Posterior cingulate gyrus (tissue), 11 donors: Measurements from ENCODE around the gene KAT7.
"Not testable (repeated sequence)": the region's sequence is repeated elsewhere in the genome, so short reads cannot be mapped to it uniquely, and the experiment has no call there.

ENCODE experiments used
- DNase-seq, 10 donors: peaks; one replicate each; pipeline versions ENCODE4 v3.0.0 to v3.0.0-alpha.2; 2020 to 2021; ENCODE audit warnings: mixed read lengths in 3 of 10
- intact Hi-C: fragments of 100-400 bp; cut with DNase I; formaldehyde crosslinking; loops from one replicate; pipeline ENCODE4 v1.15.1; 2023

Gene KAT7

GRCh38 chr17:49789243-49789578, 730 bp downstream of the KAT7 start:
- intact Hi-C loops = loop anchor here (2.0 to 10.0 kb wide), 2 partner anchors 80 to 224 kb away; no protein-coding TSS in a partner anchor

GRCh38 chr17:49793309-49793708, 4.8 kb downstream of the KAT7 start:
- intact Hi-C loops = no loop called here
- DNase-seq = no peak

More at GRCh38 chr17:49789243-49789578, 730 bp downstream of the KAT7 start:
- DNase-seq = no peak

GRCh38 chr17:49795372-49795771, 6.9 kb downstream of the KAT7 start:
- intact Hi-C loops = no loop called here
- DNase-seq = no peak

- no peak for DNase-seq
- intact Hi-C loops = no loop called here
Observed at GRCh38 chr17:49798182-49798581, 9.7 kb downstream of the KAT7 start.

- intact Hi-C loops = no loop called here
- DNase-seq = no peak
Observed at GRCh38 chr17:49798738-49799137, 10.3 kb downstream of the KAT7 start.

GRCh38 chr17:49809056-49809455, 20.6 kb downstream of the KAT7 start:
- DNase-seq = no peak
- intact Hi-C loops = loop anchor here (10.0 kb wide), 1 partner anchor 64 kb away; no protein-coding TSS in a partner anchor

- no peak for DNase-seq
- intact Hi-C loops = no loop called here
Observed at GRCh38 chr17:49814781-49815529, 26.5 kb downstream of the KAT7 start.

GRCh38 chr17:49815761-49816281, 27.3 kb downstream of the KAT7 start:
- DNase-seq = peak in 1 of 10 donors; percentile 15
- intact Hi-C loops = no loop called here

GRCh38 chr17:49817993-49818392, 29.5 kb downstream of the KAT7 start:
- DNase-seq = no peak
- intact Hi-C loops = no loop called here

- DNase-seq = no peak
- intact Hi-C loops = no loop called here
Observed at GRCh38 chr17:49819138-49819537, 30.7 kb downstream of the KAT7 start.

GRCh38 chr17:49819651-49820050, 31.2 kb downstream of the KAT7 start:
- DNase-seq = no peak
- intact Hi-C loops = no loop called here

GRCh38 chr17:49820773-49821172, 32.3 kb downstream of the KAT7 start:
- intact Hi-C loops = no loop called here
- DNase-seq = no peak

- intact Hi-C loops = no loop called here
- no peak for DNase-seq
Observed at GRCh38 chr17:49821466-49821865, 33.0 kb downstream of the KAT7 start.

- intact Hi-C loops = no loop called here
- DNase-seq = no peak
Observed at GRCh38 chr17:49821916-49822315, 33.4 kb downstream of the KAT7 start.

GRCh38 chr17:49822829-49823228, 34.3 kb downstream of the KAT7 start:
- no peak for DNase-seq
- intact Hi-C loops = no loop called here

GRCh38 chr17:49823614-49824013, 35.1 kb downstream of the KAT7 start:
- intact Hi-C loops = no loop called here
- DNase-seq = no peak

- intact Hi-C loops = no loop called here
Observed at GRCh38 chr17:49825645-49826044, 37.2 kb downstream of the KAT7 start.

GRCh38 chr17:49828325-49828724, 39.8 kb downstream of the KAT7 start:
- DNase-seq, intact Hi-C loops: not testable (repeated sequence)

More at GRCh38 chr17:49825645-49826044, 37.2 kb downstream of the KAT7 start:
- DNase-seq = no peak

GRCh38 chr17:49829026-49829425, 40.5 kb downstream of the KAT7 start:
- DNase-seq = no peak
- intact Hi-C loops = no loop called here

- intact Hi-C loops = no loop called here
- no peak for DNase-seq
Observed at GRCh38 chr17:49830605-49831004, 42.1 kb downstream of the KAT7 start.

- intact Hi-C loops = no loop called here
- no peak for DNase-seq
Observed at GRCh38 chr17:49832840-49833599, 44.5 kb downstream of the KAT7 start.
